H7 (cell line): ENCODE results near the gene ANKFY1. TPM values are rescaled to one million over a fixed set of nuclear protein-coding genes. Genes with fewer than 3 reads are reported as not detected.

ENCODE experiments used
- DNase-seq: peaks from one replicate; pipeline ENCODE4 v3.0.0; 2012
- H3K27me3 ChIP-seq: 2 replicates; pipeline ENCODE4 v1.6.0; 2011; ENCODE audit warnings: mild to moderate bottlenecking, low read length; ENCODE audit not compliant: control insufficient read depth, insufficient read depth
- H3K36me3 ChIP-seq: replicated peaks from 2 replicates; pipeline ENCODE4 v1.5.1; 2011; ENCODE audit warnings: low read length; ENCODE audit not compliant: control insufficient read depth, insufficient read depth
- H3K4me3 ChIP-seq: 2 replicates; pipeline ENCODE4 v1.5.1; 2011; ENCODE audit warnings: low read depth, mild to moderate bottlenecking, control low read depth, low read length, moderate library complexity; ENCODE audit not compliant: insufficient read depth
- total RNA-seq: library from RNA; depleted of rRNA; stranded (reverse); fragments of >200 nt; shearing (Covaris generic); gene quantifications from 2 replicates; pipeline ENCODE4 v1.2.3, GENCODE V29; 2014; rRNA removed

ANKFY1 gene
- total RNA-seq, 1 experiment from 2014 or later: 19.2 TPM

DNA sequence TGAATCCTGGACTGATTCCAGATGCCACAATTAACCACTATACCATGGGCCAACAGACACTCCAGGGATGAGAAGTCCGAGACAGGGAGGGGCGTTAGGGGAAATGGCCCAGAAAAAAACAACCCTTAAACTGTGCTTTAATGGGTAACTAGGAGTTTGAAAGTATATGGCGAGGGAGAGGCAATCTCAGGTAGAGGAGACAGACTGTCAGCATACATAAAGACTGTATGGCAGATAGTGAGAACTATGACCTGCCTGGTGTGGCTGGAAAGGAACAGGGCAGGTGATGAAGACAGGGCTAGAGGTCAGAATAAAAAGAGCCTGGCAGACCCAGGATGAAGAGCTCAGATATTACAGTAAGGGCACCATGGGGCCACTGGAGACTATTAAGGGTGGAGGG, 129.1 kb downstream of the ANKFY1 start:
- H3K4me3 ChIP-seq: no peak overlapping the region
- H3K36me3 ChIP-seq: no peaks in the 10 kb centered on the region
- H3K27me3 ChIP-seq: no peaks in the 10 kb centered on the region
- no peak for DNase-seq

- no peak for DNase-seq
- Histone ChIP-seq H3K4me3 (no peak overlapping the region), H3K27me3 (no peaks in the 10 kb centered on the region), H3K36me3 (no peaks in the 10 kb centered on the region)
These were observed 133.1 kb downstream of the ANKFY1 start for GRCh38 chr17:4130715-4131114.

- no peaks in the 10 kb centered on the region for H3K27me3 ChIP-seq
- no peak for DNase-seq
- peaks cover 2% of the 10 kb centered on the region; the same call in 1 of the 2 replicates for H3K36me3 ChIP-seq
- no peak overlapping the region for H3K4me3 ChIP-seq
These were observed 136.2 kb downstream of the ANKFY1 start for GRCh38 chr17:4127555-4127954.

DNA sequence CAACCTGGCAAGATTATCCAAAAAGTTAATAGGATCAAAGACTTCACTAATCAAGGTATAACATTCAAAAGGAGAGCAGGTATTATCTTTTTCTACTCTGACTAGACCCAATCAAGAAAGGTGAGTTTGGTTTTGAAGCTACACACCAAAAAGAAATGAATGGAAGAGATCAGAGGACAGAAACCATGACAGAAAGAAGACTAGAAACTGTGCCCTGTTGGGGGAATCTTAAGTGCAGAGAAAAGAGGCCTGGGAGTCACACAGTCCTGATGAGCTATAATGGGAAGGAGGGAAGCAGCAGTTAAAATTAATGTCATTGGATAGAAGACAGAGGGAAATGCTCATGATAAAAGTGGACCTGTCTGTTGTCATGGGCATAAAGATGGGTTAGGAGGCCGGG, 138.2 kb downstream of the ANKFY1 start:
- no peak for DNase-seq
- Histone ChIP-seq H3K27me3 (no peaks in the 10 kb centered on the region), H3K4me3 (no peak overlapping the region), H3K36me3 (peaks cover 2% of the 10 kb centered on the region; the same call in 1 of the 2 replicates)

DNA sequence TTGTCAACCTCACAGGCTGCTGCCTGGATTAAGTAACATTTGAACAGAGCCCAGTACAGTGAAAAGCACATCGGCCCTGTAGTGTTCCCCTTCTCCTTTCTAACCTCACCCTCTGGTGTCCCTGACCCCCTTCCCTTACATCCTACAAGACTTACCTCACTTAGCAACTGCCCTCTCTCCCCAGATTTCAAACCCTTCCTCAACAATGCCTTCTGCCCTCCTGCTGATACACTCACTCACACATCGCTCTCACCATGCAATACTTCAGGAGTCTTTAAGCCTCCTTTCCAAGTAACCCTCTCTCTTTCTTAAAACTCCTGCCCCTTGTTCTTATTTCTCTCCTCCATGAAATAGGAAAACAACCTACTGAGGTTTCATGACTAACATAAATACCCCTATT, 138.8 kb downstream of the ANKFY1 start:
- Histone ChIP-seq H3K27me3 (no peaks in the 10 kb centered on the region), H3K4me3 (no peak overlapping the region), H3K36me3 (peaks cover 2% of the 10 kb centered on the region; the same call in 1 of the 2 replicates)
- peak; percentile 34 for DNase-seq

DNA sequence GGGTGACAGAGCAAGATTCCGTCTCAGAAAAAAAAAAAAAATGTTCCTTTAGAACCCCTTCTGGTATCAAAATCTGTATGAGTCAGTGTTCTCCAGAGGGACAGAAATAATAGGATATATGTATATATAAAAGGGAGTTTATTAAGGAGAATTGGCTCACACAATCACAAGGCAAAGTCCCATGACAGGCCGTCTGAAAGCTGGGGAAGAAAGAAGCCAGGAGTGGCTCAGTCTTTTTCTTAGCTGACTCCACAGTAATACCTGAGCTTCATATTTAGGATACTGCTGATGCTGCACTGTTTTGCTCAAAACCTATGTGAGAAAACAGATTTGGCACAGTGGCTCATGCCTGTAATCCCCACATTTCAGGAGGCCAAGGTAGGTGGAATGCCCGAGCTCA, 143.4 kb downstream of the ANKFY1 start:
- Histone ChIP-seq H3K27me3 (no peaks in the 10 kb centered on the region), H3K4me3 (no peak overlapping the region), H3K36me3 (peaks cover 2% of the 10 kb centered on the region; the same call in 1 of the 2 replicates)
- no peak for DNase-seq

- H3K36me3 ChIP-seq: peaks cover 2% of the 10 kb centered on the region; the same call in 1 of the 2 replicates
- no peak for DNase-seq
- no peaks in the 10 kb centered on the region for H3K27me3 ChIP-seq
- H3K4me3 ChIP-seq: no peak overlapping the region
These were observed 144.5 kb downstream of the ANKFY1 start for GRCh38 chr17:4119299-4119698.

- Histone ChIP-seq H3K27me3 (no peaks in the 10 kb centered on the region), H3K4me3 (no peak overlapping the region), H3K36me3 (no peaks in the 10 kb centered on the region; the same call in 1 of the 2 replicates)
- no peak for DNase-seq
These were observed 145.6 kb downstream of the ANKFY1 start for GRCh38 chr17:4118015-4118743.

DNA sequence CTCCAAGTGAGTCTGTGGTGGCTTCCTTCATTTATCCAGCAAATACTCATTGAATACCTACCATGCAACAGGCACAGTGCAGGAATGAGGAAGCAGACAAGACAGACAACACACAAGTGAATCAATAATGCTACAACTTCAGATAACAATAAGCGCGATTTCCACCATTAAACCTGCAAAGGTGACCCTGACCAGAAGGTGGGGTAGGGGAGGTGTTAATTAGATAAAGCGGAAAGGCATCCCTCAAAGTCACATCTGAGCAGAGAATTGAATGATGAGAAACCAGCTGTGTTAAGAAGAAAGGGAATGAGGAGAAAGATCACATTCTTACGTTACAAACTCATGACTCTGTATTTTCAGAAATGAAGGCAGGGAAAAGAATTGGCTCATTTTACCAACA, 147.3 kb downstream of the ANKFY1 start:
- Histone ChIP-seq H3K4me3 (no peak overlapping the region), H3K27me3 (no peaks in the 10 kb centered on the region), H3K36me3 (peaks cover 2% of the 10 kb centered on the region)
- peak; percentile 37 for DNase-seq

Other genes with a start within 250 kb of the ANKFY1 start
- 12.0 and 13.2 TPM in 2 replicates for gene ZZEF1, start 120.9 kb downstream of the ANKFY1 start, total RNA-seq
- 11.3 and 11.5 TPM in 2 replicates for gene CYB5D2, start 120.8 kb downstream of the ANKFY1 start, total RNA-seq
- 99.9 and 127 TPM in 2 replicates for gene UBE2G1, start 102.7 kb upstream of the ANKFY1 start, total RNA-seq
- gene SPNS3, start 170.0 kb upstream of the ANKFY1 start, total RNA-seq: 0.52 TPM in 1 of 2 replicates, not detected in the other
- gene SPNS2, start 234.9 kb upstream of the ANKFY1 start, total RNA-seq: 1.8 and 2.1 TPM in 2 replicates